Measurements from ENCODE around the gene PRELID1.

PRELID1 gene

GRCh38 chr5:177290816-177291596 lies 12.6 kb upstream of the PRELID1 start:
- H3K4me3 ChIP-seq (ENCODE audit: low read depth, low read length) = no peak overlapping the region
- TF ChIP-seq CTCF (IDR thresholded peaks at IDR 0.05; ENCODE audit: borderline replicate concordance, insufficient read depth, low read depth, low read length) = no peak

GRCh38 chr5:177291735-177292134 lies 11.9 kb upstream of the PRELID1 start:
- no peak for TF ChIP-seq CTCF (IDR thresholded peaks at IDR 0.05; ENCODE audit: borderline replicate concordance, insufficient read depth, low read depth, low read length)
- no peak overlapping the region for H3K4me3 ChIP-seq (ENCODE audit: low read depth, low read length)

GRCh38 chr5:177293819-177294581 lies 9.6 kb upstream of the PRELID1 start:
- H3K4me3 ChIP-seq (ENCODE audit: low read depth, low read length) = no peak overlapping the region
- no peak for TF ChIP-seq CTCF (IDR thresholded peaks at IDR 0.05; ENCODE audit: borderline replicate concordance, insufficient read depth, low read depth, low read length)

GRCh38 chr5:177294632-177295031 lies 9.0 kb upstream of the PRELID1 start:
- no peak for TF ChIP-seq CTCF (IDR thresholded peaks at IDR 0.05; ENCODE audit: borderline replicate concordance, insufficient read depth, low read depth, low read length)
- H3K4me3 ChIP-seq (ENCODE audit: low read depth, low read length) = no peak overlapping the region

GRCh38 chr5:177295924-177296323 lies 7.7 kb upstream of the PRELID1 start:
- no peak overlapping the region for H3K4me3 ChIP-seq (ENCODE audit: low read depth, low read length)
- TF ChIP-seq CTCF (IDR thresholded peaks at IDR 0.05; ENCODE audit: borderline replicate concordance, insufficient read depth, low read depth, low read length) = no peak

- H3K4me3 ChIP-seq (ENCODE audit: low read depth, low read length) = no peak overlapping the region
- no peak for TF ChIP-seq CTCF (IDR thresholded peaks at IDR 0.05; ENCODE audit: borderline replicate concordance, insufficient read depth, low read depth, low read length)
Observed at GRCh38 chr5:177296581-177296980, 7.0 kb upstream of the PRELID1 start.

GRCh38 chr5:177297922-177298321 lies 5.7 kb upstream of the PRELID1 start:
- no peak overlapping the region for H3K4me3 ChIP-seq (ENCODE audit: low read depth, low read length)
- no peak for TF ChIP-seq CTCF (IDR thresholded peaks at IDR 0.05; ENCODE audit: borderline replicate concordance, insufficient read depth, low read depth, low read length)
